Coronary artery (tissue), 2 donors: ENCODE data around the gene CCDC40.

Experiments
- DNase-seq: peaks from one replicate; pipeline ENCODE4 v3.0.0-alpha.2; 2017; ENCODE audit warnings: low spot score
- H3K27ac ChIP-seq, 2 donors: fragments of 200-600 bp; sonication (generic); one replicate each; pipeline ENCODE4 v1.5.1; 2016 to 2019
- H3K4me3 ChIP-seq: fragments of 200-600 bp; sonication (generic); 2 replicates; pipeline ENCODE4 v1.5.1; 2016; ENCODE audit warnings: mild to moderate bottlenecking, moderate library complexity
- CTCF ChIP-seq: fragments of 200-600 bp; sonication (generic); IDR thresholded peaks from one replicate; pipeline ENCODE4 v1.5.1; 2019; ENCODE audit warnings: antibody characterized with exemption

The CCDC40 gene

GRCh38 chr17:80035937-80036714 is at the start of gene CCDC40:
CCDC40 (plus strand) TSS chr17:80036642; CDS start chr17:80036663, 21 bp downstream.
- TF ChIP-seq CTCF = no peak
- Histone ChIP-seq H3K4me3 (peak within 1 kb of the TSS; percentile 83), H3K27ac (peak within 1 kb of the TSS; percentile 86 to 87)
- DNase-seq = peak; percentile 87

GRCh38 chr17:79987187-79987934 is 49.1 kb upstream of the CCDC40 start:
- no peak overlapping the region for H3K4me3 ChIP-seq
- no peak for DNase-seq
- TF ChIP-seq CTCF = no peak
- no peak overlapping the region for H3K27ac ChIP-seq

- Histone ChIP-seq H3K4me3 (no peak overlapping the region), H3K27ac (no peak overlapping the region)
Observed at GRCh38 chr17:79987935-79988184, 48.6 kb upstream of the CCDC40 start.

GRCh38 chr17:79988185-79988971 is 48.1 kb upstream of the CCDC40 start:
- no peak overlapping the region for H3K4me3 ChIP-seq
- no peak overlapping the region for H3K27ac ChIP-seq
- DNase-seq = peak; percentile 70
- no peak for TF ChIP-seq CTCF

More at GRCh38 chr17:79987935-79988184, 48.6 kb upstream of the CCDC40 start:
- no peak for TF ChIP-seq CTCF
- no peak for DNase-seq

GRCh38 chr17:79989106-79989835 is 47.2 kb upstream of the CCDC40 start:
- H3K4me3 ChIP-seq = no peak overlapping the region
- no peak overlapping the region for H3K27ac ChIP-seq
- no peak for DNase-seq
- TF ChIP-seq CTCF = no peak

- Histone ChIP-seq H3K4me3 (no peak overlapping the region), H3K27ac (no peak overlapping the region)
- no peak for TF ChIP-seq CTCF
- DNase-seq = no peak
Observed at GRCh38 chr17:79990051-79990592, 46.3 kb upstream of the CCDC40 start.
